GM20000 (cell line): ENCODE measurements around the gene DIP2C.
"Not testable (repeated sequence)": the region's sequence is repeated elsewhere in the genome, so short reads cannot be mapped to it uniquely, and the experiment has no call there.

Experiments
- DNase-seq: peaks from one replicate; pipeline ENCODE4 v3.0.0; 2012; ENCODE audit warnings: low spot score
- TF ChIP-seq, protein P1 (sequence below): IDR thresholded peaks from 2 replicates; pipeline ENCODE4 v1.5.1; 2012; ENCODE audit warnings: mild to moderate bottlenecking, control low read depth; ENCODE audit errors: extremely low read depth, missing control alignments

The DIP2C gene

DNA sequence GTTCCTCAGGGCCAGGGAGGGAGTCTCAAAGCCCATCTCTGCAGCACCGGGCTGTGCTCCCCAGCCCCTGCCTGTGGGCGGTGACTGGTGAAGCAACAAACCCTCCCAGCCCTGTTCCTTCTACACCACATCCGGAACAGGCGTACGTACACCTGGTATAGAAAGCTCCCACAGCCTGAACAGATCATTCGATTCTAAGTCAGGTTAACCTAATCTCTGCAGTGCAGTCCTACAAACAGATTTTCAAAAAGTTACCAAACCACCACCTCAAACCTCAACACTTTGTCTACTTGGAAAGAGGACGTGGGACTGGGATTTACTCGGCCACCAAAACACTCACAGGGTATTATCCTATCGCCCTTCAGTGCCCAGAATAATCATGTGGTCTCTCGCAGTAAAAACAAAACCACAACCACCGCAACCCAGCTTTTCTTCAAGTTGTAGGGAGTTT, 238.4 kb downstream of the DIP2C start:
- peak; percentile 66 for DNase-seq
- TF ChIP-seq, protein P1, sequence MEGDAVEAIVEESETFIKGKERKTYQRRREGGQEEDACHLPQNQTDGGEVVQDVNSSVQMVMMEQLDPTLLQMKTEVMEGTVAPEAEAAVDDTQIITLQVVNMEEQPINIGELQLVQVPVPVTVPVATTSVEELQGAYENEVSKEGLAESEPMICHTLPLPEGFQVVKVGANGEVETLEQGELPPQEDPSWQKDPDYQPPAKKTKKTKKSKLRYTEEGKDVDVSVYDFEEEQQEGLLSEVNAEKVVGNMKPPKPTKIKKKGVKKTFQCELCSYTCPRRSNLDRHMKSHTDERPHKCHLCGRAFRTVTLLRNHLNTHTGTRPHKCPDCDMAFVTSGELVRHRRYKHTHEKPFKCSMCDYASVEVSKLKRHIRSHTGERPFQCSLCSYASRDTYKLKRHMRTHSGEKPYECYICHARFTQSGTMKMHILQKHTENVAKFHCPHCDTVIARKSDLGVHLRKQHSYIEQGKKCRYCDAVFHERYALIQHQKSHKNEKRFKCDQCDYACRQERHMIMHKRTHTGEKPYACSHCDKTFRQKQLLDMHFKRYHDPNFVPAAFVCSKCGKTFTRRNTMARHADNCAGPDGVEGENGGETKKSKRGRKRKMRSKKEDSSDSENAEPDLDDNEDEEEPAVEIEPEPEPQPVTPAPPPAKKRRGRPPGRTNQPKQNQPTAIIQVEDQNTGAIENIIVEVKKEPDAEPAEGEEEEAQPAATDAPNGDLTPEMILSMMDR = no peak

DNA sequence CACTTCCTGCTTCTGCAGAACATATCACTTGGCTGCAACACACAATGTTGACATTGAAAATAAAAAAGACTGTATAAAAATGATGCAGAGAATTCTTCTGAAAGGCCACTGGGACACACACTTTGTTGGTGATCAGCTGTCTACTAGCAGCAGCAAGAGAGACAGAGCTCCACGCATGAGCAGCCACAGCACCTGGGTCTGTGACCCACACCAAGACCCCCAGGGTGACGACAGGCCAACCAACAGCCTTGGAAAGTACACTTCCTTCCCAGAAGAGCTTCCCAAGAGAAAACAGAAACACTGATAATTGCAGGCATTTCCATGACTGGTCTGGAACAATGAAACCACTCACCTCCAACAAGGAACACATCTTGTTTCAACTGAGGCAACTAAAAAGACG, 239.0 kb downstream of the DIP2C start:
- no peak for DNase-seq
- TF ChIP-seq, protein P1 = no peak

DNA sequence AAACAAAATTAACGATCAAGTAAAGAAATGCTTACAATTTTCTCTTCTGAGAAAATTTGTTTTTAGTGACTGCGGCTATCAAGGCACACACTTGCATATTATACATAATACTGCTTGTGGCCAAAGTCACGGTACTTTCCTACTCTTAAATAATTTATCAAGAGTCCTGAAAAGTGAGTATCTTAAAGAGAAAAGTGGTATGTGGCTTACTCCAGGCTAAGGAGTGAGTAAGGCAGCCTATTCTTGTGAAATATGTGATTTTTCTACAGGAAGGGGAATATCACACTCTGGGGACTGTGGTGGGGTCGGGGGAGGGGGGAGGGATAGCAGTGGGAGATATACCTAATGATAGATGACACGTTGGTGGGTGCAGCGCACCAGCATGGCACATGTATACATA, 240.1 kb downstream of the DIP2C start:
- DNase-seq = not testable (repeated sequence)

DNA sequence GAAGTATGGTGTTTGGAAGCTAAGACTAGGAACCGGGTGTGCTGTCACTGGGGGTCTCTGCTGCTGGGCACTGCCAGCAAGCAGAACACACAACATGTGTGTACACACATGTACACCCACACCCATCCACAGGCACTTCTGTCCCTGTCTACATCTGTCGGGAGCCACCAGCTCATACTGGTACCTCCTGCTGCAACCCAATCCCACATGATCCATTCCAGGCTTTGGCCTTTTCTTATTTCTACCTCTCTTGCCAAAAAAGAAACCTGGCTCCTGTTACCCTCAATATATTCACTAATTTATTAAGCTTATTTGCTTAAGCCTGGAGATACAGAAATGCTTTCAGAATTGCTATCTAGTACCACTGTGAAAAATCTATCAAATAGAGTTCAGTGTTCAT, 246.0 kb downstream of the DIP2C start:
- TF ChIP-seq, protein P1 = no peak
- no peak for DNase-seq

DNA sequence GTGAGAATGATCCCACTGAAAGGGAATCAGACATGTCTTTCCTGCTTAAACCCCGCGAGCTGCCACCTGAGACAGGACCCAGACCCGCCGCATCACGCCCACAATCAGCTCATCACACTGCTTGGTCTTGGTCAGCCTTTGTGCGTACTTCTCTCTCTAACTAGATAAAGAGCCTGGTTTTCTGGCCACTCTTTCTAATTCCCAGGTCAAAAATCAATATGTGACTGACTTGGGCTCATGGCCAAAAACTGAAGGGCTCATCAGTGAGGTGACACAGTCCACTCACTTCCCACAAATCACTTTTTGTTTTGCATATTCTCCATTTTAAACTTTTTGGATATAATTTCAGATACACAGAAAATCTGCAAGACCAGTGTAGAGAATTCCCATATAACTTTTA, 247.3 kb downstream of the DIP2C start:
- TF ChIP-seq, protein P1 = no peak
- DNase-seq = no peak

DNA sequence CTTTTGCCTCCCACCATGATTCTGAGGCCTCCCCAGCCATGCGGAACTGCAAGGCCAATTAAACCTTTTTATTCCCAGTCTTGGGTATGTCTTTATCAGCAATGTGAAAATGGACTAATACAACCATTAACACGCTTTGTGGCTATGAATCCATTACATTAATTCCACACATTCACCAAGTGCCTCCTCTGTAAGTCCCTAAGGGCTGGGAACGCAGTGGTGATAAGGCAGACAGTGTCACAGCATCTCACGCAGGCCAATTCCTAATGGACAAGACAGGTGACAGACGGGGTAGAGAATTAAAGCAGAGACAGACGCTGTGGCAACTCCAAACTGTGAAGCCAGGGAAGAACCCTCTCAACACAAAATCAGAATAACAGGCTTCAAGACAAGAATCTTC, 247.8 kb downstream of the DIP2C start:
- DNase-seq = no peak
- TF ChIP-seq, protein P1 = no peak

DNA sequence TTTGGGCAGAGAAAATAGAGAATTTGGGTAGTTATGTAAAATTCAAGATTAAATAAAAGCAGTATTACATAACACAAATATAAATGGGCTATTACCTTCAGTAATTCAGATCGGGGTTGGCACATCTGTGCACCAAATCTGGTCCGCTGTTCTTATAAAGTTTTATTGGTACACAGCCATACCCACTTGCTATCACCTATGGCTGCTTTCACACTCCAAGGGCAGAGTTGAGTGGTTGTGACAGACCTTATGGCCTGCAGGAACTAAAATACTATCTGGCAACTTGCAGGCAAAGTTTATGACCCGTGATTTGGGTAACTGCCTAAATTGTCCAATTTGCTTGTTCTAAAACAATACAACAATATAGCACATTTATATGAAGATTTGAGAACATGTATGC, 249.3 kb downstream of the DIP2C start:
- no peak for DNase-seq
- TF ChIP-seq, protein P1 = no peak

DNA sequence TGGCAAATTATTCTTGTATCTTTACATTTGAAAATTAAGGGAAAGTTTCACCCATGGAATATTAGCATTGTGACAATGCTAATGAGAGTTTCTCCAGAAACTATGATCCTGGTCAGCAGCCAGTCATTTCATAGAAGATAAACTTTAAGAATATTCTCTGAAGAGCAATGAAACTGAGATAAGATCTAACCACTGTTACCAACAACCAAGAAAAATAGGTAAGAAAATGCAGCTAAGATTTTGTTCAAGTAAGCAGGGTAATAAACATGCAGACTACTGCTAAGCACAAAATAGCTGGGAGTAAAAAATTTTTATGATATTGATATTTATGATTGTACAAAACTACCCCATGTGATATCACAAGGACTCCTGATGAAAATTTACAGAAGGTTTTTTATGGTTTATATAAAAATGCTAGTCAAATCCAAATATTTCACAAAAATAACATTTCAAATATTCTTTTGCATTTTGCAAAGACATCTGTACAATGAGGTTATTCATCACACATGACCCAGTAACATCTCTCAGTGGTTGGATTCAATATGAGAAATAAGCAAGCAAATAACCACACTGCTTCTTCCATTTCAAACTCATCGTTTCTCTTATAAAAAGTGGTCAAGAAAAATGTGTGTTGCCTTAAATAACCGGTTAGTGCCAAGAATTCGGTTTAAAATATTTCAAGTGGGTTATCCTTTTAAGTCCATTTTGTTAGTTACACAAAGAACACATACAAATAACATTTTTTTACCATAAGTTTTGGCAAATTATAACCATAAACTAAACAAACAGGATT, 251.6 kb downstream of the DIP2C start:
- no peak for DNase-seq
- TF ChIP-seq, protein P1 = no peak
